Measurements from ENCODE around the gene RPS6KA5.

The RPS6KA5 gene

DNA sequence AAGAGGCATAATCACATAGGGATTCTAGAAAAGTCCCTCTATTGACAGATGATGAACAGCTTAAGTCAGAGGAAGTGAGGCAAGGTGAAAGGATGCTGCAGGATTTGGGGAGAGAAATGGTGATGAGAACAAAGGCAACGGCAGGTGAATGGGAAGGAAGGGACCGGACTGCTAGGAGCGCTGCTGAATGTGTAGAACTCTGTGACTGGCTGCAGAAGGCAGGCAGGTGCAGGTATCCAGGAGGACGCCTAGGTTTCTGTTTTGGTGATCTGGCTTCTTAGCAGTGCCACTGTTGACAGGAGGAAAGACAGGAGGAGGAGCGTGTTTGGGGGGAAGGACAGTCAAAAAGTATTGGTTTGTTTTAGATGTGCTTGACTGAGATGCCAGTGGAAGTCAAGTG is 185.8 kb downstream of the RPS6KA5 start:
- Histone ChIP-seq H3K9ac (ENCODE audit: low read length) (no peak overlapping the region), H3K4me2 (ENCODE audit: low read length) (no peak overlapping the region), H3K4me3 (ENCODE audit: low read depth, low read length, poor library complexity, severe bottlenecking) (no peak overlapping the region), H3K4me1 (ENCODE audit: insufficient read depth, low read length, severe bottlenecking) (no peaks in the 10 kb centered on the region), H2AFZ (ENCODE audit: low read length) (no peak overlapping the region), H3K27ac (ENCODE audit: low read depth, low read length, poor library complexity, severe bottlenecking) (no peak overlapping the region), H3K9me3 (ENCODE audit: low read length) (no peaks in the 10 kb centered on the region), H4K20me1 (ENCODE audit: insufficient read depth, low read length) (no peaks in the 10 kb centered on the region), H3K79me2 (ENCODE audit: insufficient read depth, low read length) (no peaks in the 10 kb centered on the region), H3F3A (ENCODE audit: insufficient read depth, low read length) (no peaks in the 10 kb centered on the region), H3K9me2 (ENCODE audit: low read depth, low read length) (no peaks in the 10 kb centered on the region), H3K27me3 (ENCODE audit: insufficient read depth, low read length) (no peaks in the 10 kb centered on the region), H3K36me3 (ENCODE audit: insufficient read depth, low read length) (no peaks in the 10 kb centered on the region)
- TF ChIP-seq, protein P1, sequence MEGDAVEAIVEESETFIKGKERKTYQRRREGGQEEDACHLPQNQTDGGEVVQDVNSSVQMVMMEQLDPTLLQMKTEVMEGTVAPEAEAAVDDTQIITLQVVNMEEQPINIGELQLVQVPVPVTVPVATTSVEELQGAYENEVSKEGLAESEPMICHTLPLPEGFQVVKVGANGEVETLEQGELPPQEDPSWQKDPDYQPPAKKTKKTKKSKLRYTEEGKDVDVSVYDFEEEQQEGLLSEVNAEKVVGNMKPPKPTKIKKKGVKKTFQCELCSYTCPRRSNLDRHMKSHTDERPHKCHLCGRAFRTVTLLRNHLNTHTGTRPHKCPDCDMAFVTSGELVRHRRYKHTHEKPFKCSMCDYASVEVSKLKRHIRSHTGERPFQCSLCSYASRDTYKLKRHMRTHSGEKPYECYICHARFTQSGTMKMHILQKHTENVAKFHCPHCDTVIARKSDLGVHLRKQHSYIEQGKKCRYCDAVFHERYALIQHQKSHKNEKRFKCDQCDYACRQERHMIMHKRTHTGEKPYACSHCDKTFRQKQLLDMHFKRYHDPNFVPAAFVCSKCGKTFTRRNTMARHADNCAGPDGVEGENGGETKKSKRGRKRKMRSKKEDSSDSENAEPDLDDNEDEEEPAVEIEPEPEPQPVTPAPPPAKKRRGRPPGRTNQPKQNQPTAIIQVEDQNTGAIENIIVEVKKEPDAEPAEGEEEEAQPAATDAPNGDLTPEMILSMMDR (IDR thresholded peaks at IDR 0.05; ENCODE audit: low read length), result no peak
- no peak for TF ChIP-seq EZH2 (IDR thresholded peaks at IDR 0.05; ENCODE audit: borderline replicate concordance, low read length)

DNA sequence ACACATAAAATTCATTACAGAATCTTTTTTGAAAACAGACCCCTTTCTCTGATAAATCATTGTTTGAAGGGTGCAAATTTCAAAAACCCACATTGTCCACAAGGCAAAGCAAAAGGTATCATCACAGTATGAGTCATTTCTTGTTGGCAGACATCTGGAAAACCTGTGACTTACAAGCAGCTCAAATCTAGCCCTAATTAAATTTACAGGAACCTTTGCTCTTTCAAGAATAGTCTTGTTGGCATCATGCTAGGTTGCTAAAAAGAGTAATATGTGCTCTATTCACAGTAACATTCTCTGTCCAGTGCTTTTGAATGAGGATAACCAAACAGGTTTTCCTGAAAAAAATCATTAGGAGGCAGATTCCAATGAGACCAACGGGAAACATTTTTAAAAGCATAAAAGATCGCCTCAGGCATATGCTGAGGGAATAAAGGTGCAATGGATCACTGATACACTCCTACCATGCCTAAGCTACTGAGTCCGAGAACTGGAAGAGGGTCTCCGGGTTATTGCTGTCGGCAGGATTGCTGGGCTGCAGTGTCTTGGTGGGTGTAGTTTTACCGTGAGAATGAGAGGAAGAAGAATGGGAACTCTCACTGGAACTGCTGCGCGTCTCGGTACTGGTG is 188.7 kb downstream of the RPS6KA5 start:
- no peak overlapping the region for H3K4me2 ChIP-seq (ENCODE audit: low read length)
- H3K9me3 ChIP-seq (ENCODE audit: low read length), result no peaks in the 10 kb centered on the region
- H3K27ac ChIP-seq (ENCODE audit: low read depth, low read length, poor library complexity, severe bottlenecking), result no peak overlapping the region
- no peaks in the 10 kb centered on the region for H4K20me1 ChIP-seq (ENCODE audit: insufficient read depth, low read length)
- H3F3A ChIP-seq (ENCODE audit: insufficient read depth, low read length), result no peaks in the 10 kb centered on the region
- no peaks in the 10 kb centered on the region for H3K9me2 ChIP-seq (ENCODE audit: low read depth, low read length)
- H3K27me3 ChIP-seq (ENCODE audit: insufficient read depth, low read length), result no peaks in the 10 kb centered on the region
- TF ChIP-seq, protein P1 (IDR thresholded peaks at IDR 0.05; ENCODE audit: low read length), result no peak
- TF ChIP-seq EZH2 (IDR thresholded peaks at IDR 0.05; ENCODE audit: borderline replicate concordance, low read length), result no peak
- H2AFZ ChIP-seq (ENCODE audit: low read length), result no peak overlapping the region
- no peaks in the 10 kb centered on the region for H3K36me3 ChIP-seq (ENCODE audit: insufficient read depth, low read length)
- H3K79me2 ChIP-seq (ENCODE audit: insufficient read depth, low read length), result no peaks in the 10 kb centered on the region
- no peak overlapping the region for H3K4me3 ChIP-seq (ENCODE audit: low read depth, low read length, poor library complexity, severe bottlenecking)
- H3K9ac ChIP-seq (ENCODE audit: low read length), result no peak overlapping the region
- H3K4me1 ChIP-seq (ENCODE audit: insufficient read depth, low read length, severe bottlenecking), result no peaks in the 10 kb centered on the region

DNA sequence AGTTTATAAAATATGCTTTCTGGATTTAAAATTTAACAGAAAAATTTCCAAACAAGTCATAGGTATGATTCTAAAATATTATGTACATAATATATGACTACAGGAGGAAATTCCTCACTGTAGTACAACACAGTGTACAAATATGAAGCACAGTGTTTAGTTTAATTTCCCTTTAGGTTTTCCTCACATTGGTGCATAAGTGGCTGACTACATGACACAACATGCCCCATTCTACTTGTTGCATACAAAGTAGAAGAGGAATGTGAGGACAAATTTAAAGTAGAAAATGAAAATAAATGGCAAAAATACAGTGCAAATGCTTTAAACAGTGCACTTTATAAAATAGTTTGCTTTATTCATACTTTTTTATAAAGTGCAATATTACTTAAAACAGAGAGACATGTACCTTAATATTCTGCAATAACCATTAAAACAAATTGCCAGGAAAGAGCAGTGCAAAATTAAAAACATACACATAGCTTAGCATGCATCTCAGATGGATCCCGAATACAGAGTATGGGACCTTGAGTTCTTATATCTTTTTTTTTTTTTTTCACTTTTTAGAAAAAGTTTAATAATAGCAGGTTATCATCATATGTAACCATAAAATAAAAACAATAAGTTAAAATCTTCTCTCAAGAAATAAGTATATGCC is 189.4 kb downstream of the RPS6KA5 start:
- Histone ChIP-seq H3K9ac (ENCODE audit: low read length) (no peak overlapping the region), H3K79me2 (ENCODE audit: insufficient read depth, low read length) (no peaks in the 10 kb centered on the region), H3K4me2 (ENCODE audit: low read length) (no peak overlapping the region), H4K20me1 (ENCODE audit: insufficient read depth, low read length) (no peaks in the 10 kb centered on the region), H3K9me3 (ENCODE audit: low read length) (no peaks in the 10 kb centered on the region), H3K36me3 (ENCODE audit: insufficient read depth, low read length) (no peaks in the 10 kb centered on the region), H2AFZ (ENCODE audit: low read length) (no peak overlapping the region), H3K9me2 (ENCODE audit: low read depth, low read length) (no peaks in the 10 kb centered on the region), H3K4me3 (ENCODE audit: low read depth, low read length, poor library complexity, severe bottlenecking) (no peak overlapping the region), H3K27me3 (ENCODE audit: insufficient read depth, low read length) (no peaks in the 10 kb centered on the region), H3K4me1 (ENCODE audit: insufficient read depth, low read length, severe bottlenecking) (no peaks in the 10 kb centered on the region), H3K27ac (ENCODE audit: low read depth, low read length, poor library complexity, severe bottlenecking) (no peak overlapping the region), H3F3A (ENCODE audit: insufficient read depth, low read length) (no peaks in the 10 kb centered on the region)
- TF ChIP-seq, protein P1 (IDR thresholded peaks at IDR 0.05; ENCODE audit: low read length), result no peak
- no peak for TF ChIP-seq EZH2 (IDR thresholded peaks at IDR 0.05; ENCODE audit: borderline replicate concordance, low read length)
